Suprapubic skin (tissue), 4 donors: ENCODE measurements around the gene UBL5.

ENCODE experiments used
- EP300 ChIP-seq: sonication (generic); formaldehyde crosslinking; IDR thresholded peaks from one replicate; pipeline ENCODE4 v1.6.1; 2017; ENCODE audit warnings: antibody characterized with exemption
- POLR2A ChIP-seq, 2 donors: fragments of 450-650 bp; IDR thresholded peaks; one replicate each; pipeline ENCODE4 v1.6.1; 2017; ENCODE audit warnings: antibody characterized with exemption in 2 of 2, mild to moderate bottlenecking in 2 of 2, moderate library complexity in 2 of 2
- POLR2AphosphoS5 ChIP-seq, 3 donors: sonication (generic); formaldehyde crosslinking; IDR thresholded peaks; one replicate each; pipeline ENCODE4 v1.6.1; 2017; ENCODE audit warnings: antibody characterized with exemption in 3 of 3
- TF ChIP-seq, protein P1 (sequence below), 2 donors: fragments of 200-600 bp in 1 of 2; fragments of 450-650 bp in 1 of 2; sonication (generic) in 1 of 2; IDR thresholded peaks; one replicate each; pipeline ENCODE4 v1.5.1; 2016 to 2019; ENCODE audit warnings: antibody characterized with exemption in 2 of 2, mild to moderate bottlenecking in 1 of 2, moderate library complexity in 1 of 2

DNA sequence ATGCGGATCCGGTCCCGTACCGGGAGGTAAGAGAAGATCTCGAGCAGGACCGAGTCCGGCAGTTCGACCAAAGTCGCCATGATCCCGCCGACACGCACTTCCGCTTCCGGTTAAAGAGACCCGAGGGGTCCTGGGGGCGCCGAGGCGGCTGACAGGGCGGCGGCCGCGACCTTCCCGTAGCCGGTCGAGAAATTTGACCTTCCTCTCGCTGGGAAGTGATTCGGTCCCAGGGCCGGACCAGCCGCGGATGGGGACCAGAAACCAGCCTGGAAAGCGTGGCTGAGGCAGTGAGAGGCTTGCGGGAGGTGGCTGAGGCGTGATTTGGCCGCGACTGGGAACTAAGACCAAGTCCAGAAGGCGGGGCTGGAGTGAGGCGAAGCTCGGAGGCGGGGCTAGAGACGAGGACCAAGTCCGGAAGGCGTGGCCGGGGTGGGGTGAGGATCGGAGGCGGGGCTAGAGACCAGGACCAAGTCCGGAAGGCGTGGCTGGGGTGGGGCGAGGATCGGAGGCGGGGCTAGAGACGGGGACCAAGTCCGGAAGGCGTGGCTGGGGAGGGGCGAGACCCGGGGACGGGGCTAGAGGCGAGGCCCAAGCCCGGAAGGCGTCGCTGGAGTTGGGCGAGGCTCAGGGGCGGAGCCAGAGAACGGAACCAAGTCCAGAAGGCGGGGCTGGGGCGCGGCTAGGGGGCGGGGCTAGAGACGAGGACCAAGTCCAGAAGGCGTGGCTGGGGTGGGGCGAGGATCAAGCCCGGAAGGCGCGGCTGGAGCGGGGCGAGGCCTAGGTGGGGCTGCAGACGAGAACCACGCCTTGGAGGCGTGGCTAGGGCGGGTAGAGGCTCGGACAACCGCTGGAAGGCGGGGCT, 8.8 kb upstream of the UBL5 start, which contains the start of gene FBXL12:
- no peak for TF ChIP-seq EP300
- TF ChIP-seq POLR2AphosphoS5 (IDR thresholded peaks at IDR 0.05): peak in 2 of 3 donors; percentile 44 to 77
- peak in 1 of 2 donors; percentile 78 for TF ChIP-seq POLR2A (IDR thresholded peaks at IDR 0.05)
- TF ChIP-seq, protein P1, sequence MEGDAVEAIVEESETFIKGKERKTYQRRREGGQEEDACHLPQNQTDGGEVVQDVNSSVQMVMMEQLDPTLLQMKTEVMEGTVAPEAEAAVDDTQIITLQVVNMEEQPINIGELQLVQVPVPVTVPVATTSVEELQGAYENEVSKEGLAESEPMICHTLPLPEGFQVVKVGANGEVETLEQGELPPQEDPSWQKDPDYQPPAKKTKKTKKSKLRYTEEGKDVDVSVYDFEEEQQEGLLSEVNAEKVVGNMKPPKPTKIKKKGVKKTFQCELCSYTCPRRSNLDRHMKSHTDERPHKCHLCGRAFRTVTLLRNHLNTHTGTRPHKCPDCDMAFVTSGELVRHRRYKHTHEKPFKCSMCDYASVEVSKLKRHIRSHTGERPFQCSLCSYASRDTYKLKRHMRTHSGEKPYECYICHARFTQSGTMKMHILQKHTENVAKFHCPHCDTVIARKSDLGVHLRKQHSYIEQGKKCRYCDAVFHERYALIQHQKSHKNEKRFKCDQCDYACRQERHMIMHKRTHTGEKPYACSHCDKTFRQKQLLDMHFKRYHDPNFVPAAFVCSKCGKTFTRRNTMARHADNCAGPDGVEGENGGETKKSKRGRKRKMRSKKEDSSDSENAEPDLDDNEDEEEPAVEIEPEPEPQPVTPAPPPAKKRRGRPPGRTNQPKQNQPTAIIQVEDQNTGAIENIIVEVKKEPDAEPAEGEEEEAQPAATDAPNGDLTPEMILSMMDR (IDR thresholded peaks at IDR 0.05): no peak
